ENCODE results near the gene CD84. TPM values are rescaled to one million over a fixed set of nuclear protein-coding genes. Genes with fewer than 3 reads are reported as not detected.

The CD84 gene
- total RNA-seq, 3 donors from 2014 or later: 7.0 to 14.7 (median 7.7) TPM

GRCh38 chr1:160619742-160620277 is 40.5 kb upstream of the CD84 start:
- ATAC-seq (no peak), DNase-seq (no peak)
- Mint-ChIP-seq H3K9me3 (peaks cover 7% of the 10 kb centered on the region), H3K27me3 (ENCODE audit: low read depth) (no peaks in the 10 kb centered on the region), H3K36me3 (ENCODE audit: insufficient read depth) (peaks cover 60% of the 10 kb centered on the region), H3K4me1 (ENCODE audit: low read depth) (peaks cover 69% of the 10 kb centered on the region), H3K4me3 (no peak overlapping the region)

DNA sequence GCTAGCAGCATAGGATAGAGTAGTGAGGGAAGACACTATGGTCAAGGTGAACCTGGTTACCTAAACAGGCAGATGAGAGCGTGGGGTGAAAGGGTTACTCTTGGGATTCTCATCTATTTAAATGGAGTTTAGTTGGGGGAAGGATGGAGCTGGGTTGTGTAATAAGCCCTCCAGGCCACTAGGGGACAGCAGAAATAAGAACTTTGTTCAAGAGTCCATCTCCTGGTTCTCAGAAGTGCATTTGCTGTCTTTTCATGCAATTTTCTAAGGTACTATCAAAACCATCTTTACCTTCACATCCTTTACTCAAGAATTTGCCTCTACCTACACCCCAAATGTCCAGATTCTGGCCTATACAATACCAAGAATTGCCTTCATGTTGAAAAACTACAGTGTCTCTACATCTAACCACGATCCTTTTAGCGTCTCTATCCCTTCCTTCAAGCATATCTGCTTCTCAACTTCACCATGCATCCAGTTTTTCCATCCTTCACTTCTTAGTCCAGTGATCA is 39.5 kb upstream of the CD84 start:
- H3K27me3 Mint-ChIP-seq (ENCODE audit: low read depth): no peaks in the 10 kb centered on the region
- H3K9me3 Mint-ChIP-seq: peaks cover 7% of the 10 kb centered on the region
- no peak for DNase-seq
- H3K36me3 Mint-ChIP-seq (ENCODE audit: insufficient read depth): peaks cover 56% of the 10 kb centered on the region
- no peak for ATAC-seq
- no peak overlapping the region for H3K4me3 Mint-ChIP-seq
- peaks cover 66% of the 10 kb centered on the region for H3K4me1 Mint-ChIP-seq (ENCODE audit: low read depth)

GRCh38 chr1:160618327-160618726 is 39.0 kb upstream of the CD84 start:
- no peak overlapping the region for H3K4me3 Mint-ChIP-seq

DNA sequence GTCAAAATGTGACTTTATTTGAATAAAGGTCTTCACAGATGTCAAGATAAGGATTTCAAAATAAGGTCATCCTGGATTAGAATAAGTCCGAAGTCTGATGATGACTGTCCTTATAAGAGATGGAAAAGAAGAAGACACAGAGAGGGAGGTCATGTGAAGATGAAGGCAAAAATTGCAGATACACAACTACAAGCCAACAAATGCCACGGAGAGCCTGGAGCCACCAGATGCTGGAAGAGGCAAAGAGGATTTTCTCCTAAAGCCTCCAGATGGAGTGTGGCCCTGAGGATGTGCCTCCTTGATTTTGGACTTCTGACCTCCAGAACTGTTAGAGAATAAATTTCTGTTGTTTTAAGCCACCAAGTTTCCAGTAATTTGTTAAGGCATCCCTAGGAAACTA is 36.4 kb upstream of the CD84 start:
- H3K27me3 Mint-ChIP-seq (ENCODE audit: low read depth): no peaks in the 10 kb centered on the region
- H3K9me3 Mint-ChIP-seq: peaks cover 7% of the 10 kb centered on the region
- peaks cover 52% of the 10 kb centered on the region for H3K4me1 Mint-ChIP-seq (ENCODE audit: low read depth)
- no peak overlapping the region for H3K4me3 Mint-ChIP-seq
- peaks cover 52% of the 10 kb centered on the region for H3K36me3 Mint-ChIP-seq (ENCODE audit: insufficient read depth)
- DNase-seq (no peak), ATAC-seq (no peak)

More at GRCh38 chr1:160618327-160618726, 39.0 kb upstream of the CD84 start:
- Mint-ChIP-seq H3K27me3 (ENCODE audit: low read depth) (no peaks in the 10 kb centered on the region), H3K4me1 (ENCODE audit: low read depth) (peaks cover 64% of the 10 kb centered on the region), H3K36me3 (ENCODE audit: insufficient read depth) (peaks cover 58% of the 10 kb centered on the region), H3K9me3 (peaks cover 7% of the 10 kb centered on the region)
- no peak for DNase-seq
- ATAC-seq: no peak

- Mint-ChIP-seq H3K27me3 (ENCODE audit: low read depth) (no peaks in the 10 kb centered on the region), H3K36me3 (ENCODE audit: insufficient read depth) (peaks cover 51% of the 10 kb centered on the region), H3K4me3 (no peak overlapping the region), H3K9me3 (peaks cover 7% of the 10 kb centered on the region), H3K4me1 (ENCODE audit: low read depth) (peaks cover 51% of the 10 kb centered on the region)
- DNase-seq (no peak), ATAC-seq (no peak)
Observed at GRCh38 chr1:160614410-160614809, 35.1 kb upstream of the CD84 start.

- Mint-ChIP-seq H3K27me3 (ENCODE audit: low read depth) (no peaks in the 10 kb centered on the region), H3K9me3 (no peaks in the 10 kb centered on the region), H3K4me1 (ENCODE audit: low read depth) (peaks cover 49% of the 10 kb centered on the region), H3K36me3 (ENCODE audit: insufficient read depth) (peaks cover 43% of the 10 kb centered on the region), H3K4me3 (no peak overlapping the region)
- DNase-seq (no peak), ATAC-seq (no peak)
Observed at GRCh38 chr1:160612613-160613218, 33.4 kb upstream of the CD84 start.

DNA sequence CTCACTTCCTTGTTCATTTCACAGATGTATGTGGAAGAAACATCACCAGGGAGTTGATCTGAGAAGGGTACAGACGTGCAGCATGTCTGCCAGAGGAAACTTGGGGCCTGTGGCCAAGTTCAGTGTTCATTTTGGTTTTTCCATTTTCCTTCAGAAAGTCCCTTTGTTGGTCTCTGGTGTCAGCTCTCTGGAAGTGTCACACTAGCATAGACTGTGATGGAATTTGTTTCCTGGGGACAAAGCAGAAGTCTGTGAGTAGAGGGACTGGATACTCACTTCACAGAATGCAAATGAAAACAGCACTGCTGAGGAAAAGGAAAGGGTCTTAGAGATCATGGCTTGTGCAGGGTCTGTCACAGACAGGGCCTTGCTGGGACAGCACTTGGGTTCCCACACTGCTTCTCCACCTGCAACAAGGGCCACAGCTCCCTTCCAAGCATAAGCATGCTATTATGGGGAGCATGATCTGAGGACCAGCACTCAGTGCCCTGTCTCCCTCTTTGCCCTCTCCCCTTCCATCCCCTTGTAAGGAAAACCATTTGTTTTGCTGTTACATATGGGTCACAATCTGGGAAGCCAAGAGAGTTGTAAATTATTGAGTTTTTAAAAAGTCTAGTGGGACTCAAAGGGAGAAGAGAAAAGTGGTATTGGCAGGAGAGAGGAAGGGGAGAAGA is 31.4 kb upstream of the CD84 start:
- Mint-ChIP-seq H3K27me3 (ENCODE audit: low read depth) (no peaks in the 10 kb centered on the region), H3K9me3 (no peaks in the 10 kb centered on the region), H3K36me3 (ENCODE audit: insufficient read depth) (peaks cover 50% of the 10 kb centered on the region), H3K4me3 (no peak overlapping the region), H3K4me1 (ENCODE audit: low read depth) (peaks cover 65% of the 10 kb centered on the region)
- ATAC-seq (no peak), DNase-seq (no peak)

DNA sequence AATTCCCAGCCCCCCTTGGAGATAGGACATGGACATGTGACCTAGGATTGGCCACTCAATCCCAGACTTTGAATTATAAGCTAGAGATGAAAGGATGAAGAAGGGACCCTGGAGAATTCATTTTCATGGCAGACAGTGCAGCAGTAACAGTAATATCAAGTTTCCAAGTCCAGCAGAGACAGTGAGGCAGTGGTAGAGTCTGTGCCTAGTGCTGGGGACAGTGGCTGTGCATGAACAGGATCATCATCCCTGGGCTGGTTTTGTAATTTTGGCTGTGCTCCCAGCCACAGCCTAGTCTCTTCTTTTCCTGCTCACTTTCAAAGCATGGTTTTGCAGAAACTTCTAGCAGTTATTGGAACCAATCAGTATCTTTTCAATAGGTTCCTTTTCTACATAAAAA is 29.6 kb upstream of the CD84 start:
- Mint-ChIP-seq H3K9me3 (peaks cover 7% of the 10 kb centered on the region), H3K4me1 (ENCODE audit: low read depth) (peaks cover 63% of the 10 kb centered on the region), H3K36me3 (ENCODE audit: insufficient read depth) (peaks cover 57% of the 10 kb centered on the region), H3K27me3 (ENCODE audit: low read depth) (no peaks in the 10 kb centered on the region), H3K4me3 (no peak overlapping the region)
- ATAC-seq: no peak
- DNase-seq: no peak

DNA sequence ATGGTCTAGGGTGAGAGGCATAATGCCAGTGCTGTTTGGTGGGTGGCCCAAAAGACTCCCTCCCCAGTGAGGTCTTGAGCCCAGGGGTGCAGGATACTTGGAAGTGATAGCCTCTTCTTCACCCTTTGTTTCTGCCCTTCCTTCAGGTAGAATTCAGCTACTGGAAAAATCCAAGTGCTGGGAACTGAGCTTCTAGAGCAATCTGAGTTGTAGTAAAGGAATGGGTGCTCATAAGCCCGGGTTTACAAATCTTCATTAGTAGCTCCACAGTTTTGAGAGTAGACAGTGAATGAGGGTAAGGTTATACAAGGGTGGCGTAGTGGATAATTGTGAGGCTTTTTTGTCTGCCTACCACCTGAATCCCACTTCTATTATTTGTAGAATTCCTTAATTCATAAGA is 29.2 kb upstream of the CD84 start:
- DNase-seq (no peak), ATAC-seq (no peak)
- H3K4me1 Mint-ChIP-seq (ENCODE audit: low read depth): peaks cover 61% of the 10 kb centered on the region
- peaks cover 8% of the 10 kb centered on the region for H3K9me3 Mint-ChIP-seq
- no peak overlapping the region for H3K4me3 Mint-ChIP-seq
- no peaks in the 10 kb centered on the region for H3K27me3 Mint-ChIP-seq (ENCODE audit: low read depth)
- H3K36me3 Mint-ChIP-seq (ENCODE audit: insufficient read depth): peaks cover 54% of the 10 kb centered on the region

- no peak for DNase-seq
- Mint-ChIP-seq H3K9me3 (peaks cover 12% of the 10 kb centered on the region), H3K27me3 (ENCODE audit: low read depth) (no peaks in the 10 kb centered on the region), H3K4me1 (ENCODE audit: low read depth) (peaks cover 56% of the 10 kb centered on the region), H3K36me3 (ENCODE audit: insufficient read depth) (peaks cover 49% of the 10 kb centered on the region), H3K4me3 (no peak overlapping the region)
- ATAC-seq: no peak
Observed at GRCh38 chr1:160608057-160608456, 28.8 kb upstream of the CD84 start.

- DNase-seq: no peak
- H3K36me3 Mint-ChIP-seq (ENCODE audit: insufficient read depth): peaks cover 47% of the 10 kb centered on the region
- H3K27me3 Mint-ChIP-seq (ENCODE audit: low read depth): no peaks in the 10 kb centered on the region
- ATAC-seq: peak in 1 of 2 donors; percentile 6
- peaks cover 15% of the 10 kb centered on the region for H3K9me3 Mint-ChIP-seq
- H3K4me3 Mint-ChIP-seq: no peak overlapping the region
- H3K4me1 Mint-ChIP-seq (ENCODE audit: low read depth): peaks cover 53% of the 10 kb centered on the region
Observed at GRCh38 chr1:160607672-160608032, 28.4 kb upstream of the CD84 start.

GRCh38 chr1:160607011-160607671 is 27.8 kb upstream of the CD84 start:
- peaks cover 53% of the 10 kb centered on the region for H3K4me1 Mint-ChIP-seq (ENCODE audit: low read depth)
- DNase-seq: peak; percentile 47
- H3K4me3 Mint-ChIP-seq: peak overlapping the region; percentile 4
- H3K9me3 Mint-ChIP-seq: peaks cover 15% of the 10 kb centered on the region
- H3K36me3 Mint-ChIP-seq (ENCODE audit: insufficient read depth): peaks cover 44% of the 10 kb centered on the region
- peak; percentile 96 to 97 for ATAC-seq
- no peaks in the 10 kb centered on the region for H3K27me3 Mint-ChIP-seq (ENCODE audit: low read depth)

GRCh38 chr1:160606611-160607010 is 27.3 kb upstream of the CD84 start:
- Mint-ChIP-seq H3K9me3 (peaks cover 19% of the 10 kb centered on the region), H3K4me3 (peak overlapping the region; percentile 4), H3K27me3 (ENCODE audit: low read depth) (no peaks in the 10 kb centered on the region), H3K4me1 (ENCODE audit: low read depth) (peaks cover 53% of the 10 kb centered on the region), H3K36me3 (ENCODE audit: insufficient read depth) (peaks cover 47% of the 10 kb centered on the region)
- DNase-seq: no peak
- ATAC-seq: no peak

GRCh38 chr1:160605792-160606479 is 26.6 kb upstream of the CD84 start:
- DNase-seq (no peak), ATAC-seq (no peak)
- H3K36me3 Mint-ChIP-seq (ENCODE audit: insufficient read depth): peaks cover 45% of the 10 kb centered on the region
- H3K27me3 Mint-ChIP-seq (ENCODE audit: low read depth): no peaks in the 10 kb centered on the region
- H3K9me3 Mint-ChIP-seq: peaks cover 26% of the 10 kb centered on the region
- H3K4me3 Mint-ChIP-seq: no peak overlapping the region
- peaks cover 48% of the 10 kb centered on the region for H3K4me1 Mint-ChIP-seq (ENCODE audit: low read depth)
